HG02588 (cell line): ENCODE measurements around the gene PRIMPOL.
"Not testable (repeated sequence)": the region's sequence is repeated elsewhere in the genome, so short reads cannot be mapped to it uniquely, and the experiment has no call there.

ENCODE experiments used
- ATAC-seq: cut with Tn5 transposase; IDR thresholded peaks from one replicate; pipeline ENCODE4 v1.9.1; 2021; ENCODE audit warnings: mild to moderate bottlenecking, moderate library complexity; ENCODE audit not compliant: unreplicated experiment

The PRIMPOL gene

GRCh38 chr4:184636144-184636543, 13.4 kb upstream of the PRIMPOL start:
- ATAC-seq, result no peak

- ATAC-seq, result no peak
These were observed 12.6 kb upstream of the PRIMPOL start for GRCh38 chr4:184636897-184637296.

- no peak for ATAC-seq
These were observed 8.5 kb upstream of the PRIMPOL start for GRCh38 chr4:184641022-184641421.

GRCh38 chr4:184641451-184641850, 8.1 kb upstream of the PRIMPOL start:
- no peak for ATAC-seq

GRCh38 chr4:184643731-184644130, 5.8 kb upstream of the PRIMPOL start:
- no peak for ATAC-seq

GRCh38 chr4:184644553-184645307, 4.8 kb upstream of the PRIMPOL start:
- no peak for ATAC-seq

- ATAC-seq, result no peak
These were observed 3.5 kb upstream of the PRIMPOL start for GRCh38 chr4:184645904-184646610.

GRCh38 chr4:184647266-184648053, 2.1 kb upstream of the PRIMPOL start:
- ATAC-seq, result no peak

GRCh38 chr4:184648054-184648312, 1.6 kb upstream of the PRIMPOL start:
- no peak for ATAC-seq

GRCh38 chr4:184648313-184649025, 1.1 kb upstream of the PRIMPOL start:
- ATAC-seq, result peak; percentile 25

GRCh38 chr4:184649971-184650855, 675 bp downstream of the PRIMPOL start:
- ATAC-seq, result peak; percentile 4

GRCh38 chr4:184651899-184652298, 2.4 kb downstream of the PRIMPOL start:
- no peak for ATAC-seq

- ATAC-seq, result not testable (repeated sequence)
These were observed 3.1 kb downstream of the PRIMPOL start for GRCh38 chr4:184652681-184653080.

GRCh38 chr4:184653650-184654049, 4.1 kb downstream of the PRIMPOL start:
- no peak for ATAC-seq

GRCh38 chr4:184655889-184656869, 6.6 kb downstream of the PRIMPOL start:
- no peak for ATAC-seq

GRCh38 chr4:184657144-184657543, 7.6 kb downstream of the PRIMPOL start:
- ATAC-seq, result no peak

- not testable (repeated sequence) for ATAC-seq
These were observed 8.3 kb downstream of the PRIMPOL start for GRCh38 chr4:184657820-184658219.

GRCh38 chr4:184660978-184661377, 11.4 kb downstream of the PRIMPOL start:
- no peak for ATAC-seq

GRCh38 chr4:184662236-184662635, 12.7 kb downstream of the PRIMPOL start:
- ATAC-seq, result no peak
